GM19395 (cell line): Measurements from ENCODE around the gene ZNF337.
"Not testable (repeated sequence)": the region's sequence is repeated elsewhere in the genome, so short reads cannot be mapped to it uniquely, and the experiment has no call there.

ENCODE experiments used
- ATAC-seq: cut with Tn5 transposase; IDR thresholded peaks from one replicate; pipeline ENCODE4 v1.9.1; 2021; ENCODE audit warnings: mild to moderate bottlenecking, moderate library complexity; ENCODE audit not compliant: unreplicated experiment

The ZNF337 gene

GRCh38 chr20:25695532-25696370 lies 902 bp downstream of the ZNF337 start:
- peak; percentile 4 for ATAC-seq

- no peak for ATAC-seq
Measured at GRCh38 chr20:25692499-25692898, 4.2 kb downstream of the ZNF337 start.

- ATAC-seq: no peak
Measured at GRCh38 chr20:25690427-25690826, 6.2 kb downstream of the ZNF337 start.

- ATAC-seq: no peak
Measured at GRCh38 chr20:25686081-25687067, 10.3 kb downstream of the ZNF337 start.

GRCh38 chr20:25685276-25686080 lies 11.2 kb downstream of the ZNF337 start:
- ATAC-seq: peak; percentile 84

GRCh38 chr20:25683826-25684225 lies 12.8 kb downstream of the ZNF337 start:
- not testable (repeated sequence) for ATAC-seq

- ATAC-seq: no peak
Measured at GRCh38 chr20:25683050-25683449, 13.6 kb downstream of the ZNF337 start.

- ATAC-seq: no peak
Measured at GRCh38 chr20:25676164-25676809, 20.4 kb downstream of the ZNF337 start.

- no peak for ATAC-seq
Measured at GRCh38 chr20:25675161-25675560, 21.5 kb downstream of the ZNF337 start.

GRCh38 chr20:25672659-25673235 lies 23.9 kb downstream of the ZNF337 start:
- ATAC-seq: no peak

GRCh38 chr20:25669826-25670422 lies 26.7 kb downstream of the ZNF337 start:
- ATAC-seq: no peak

GRCh38 chr20:25668446-25668845 lies 28.2 kb downstream of the ZNF337 start:
- ATAC-seq: no peak

GRCh38 chr20:25659999-25660398 lies 36.7 kb downstream of the ZNF337 start:
- ATAC-seq: no peak

GRCh38 chr20:25654487-25654886 lies 42.2 kb downstream of the ZNF337 start:
- no peak for ATAC-seq

GRCh38 chr20:25652866-25653265 lies 43.8 kb downstream of the ZNF337 start:
- ATAC-seq: not testable (repeated sequence)

GRCh38 chr20:25644814-25645213 lies 51.8 kb downstream of the ZNF337 start:
- ATAC-seq: no peak

GRCh38 chr20:25643716-25644115 lies 52.9 kb downstream of the ZNF337 start:
- ATAC-seq: no peak

- no peak for ATAC-seq
Measured at GRCh38 chr20:25637247-25637646, 59.4 kb downstream of the ZNF337 start.

- no peak for ATAC-seq
Measured at GRCh38 chr20:25632940-25633790, 63.5 kb downstream of the ZNF337 start.
